SU-DHL-6 (cell line): ENCODE results near the gene LEPROT.

Experiments used
- H2AFZ ChIP-seq: fragments of 200-600 bp; sonication (generic); 2 replicates; pipeline ENCODE4 v1.6.1; 2014; ENCODE audit warnings: low read depth, mild to moderate bottlenecking, moderate library complexity, mixed read lengths, antibody characterized with exemption, low read length; ENCODE audit not compliant: severe bottlenecking
- H3F3A ChIP-seq: fragments of 200-600 bp; shearing (Covaris generic); 2 replicates; pipeline ENCODE4 v1.6.0; 2016; ENCODE audit warnings: antibody characterized with exemption, mild to moderate bottlenecking; ENCODE audit not compliant: insufficient read depth
- H3K27ac ChIP-seq: fragments of 200-600 bp; sonication (generic); 2 replicates; pipeline ENCODE4 v1.5.1; 2016; ENCODE audit warnings: low read depth, mild to moderate bottlenecking, low read length, moderate library complexity, mixed read lengths
- H3K27me3 ChIP-seq: fragments of 200-600 bp; sonication (generic), shearing (Covaris generic); 2 replicates; pipeline ENCODE4 v1.6.0; 2014; ENCODE audit warnings: mild to moderate bottlenecking, low read length
- H3K36me3 ChIP-seq: fragments of 200-600 bp; sonication (generic); 2 replicates; pipeline ENCODE4 v1.6.1; 2014; ENCODE audit warnings: mild to moderate bottlenecking, low read length, mixed read lengths
- H3K4me2 ChIP-seq: fragments of 300-600, 200-600 bp; shearing (Covaris generic), sonication (generic); 2 replicates; pipeline ENCODE4 v1.6.0; 2014; ENCODE audit warnings: low read length, low read depth, mild to moderate bottlenecking; ENCODE audit not compliant: poor library complexity, severe bottlenecking
- H3K4me3 ChIP-seq: fragments of 200-600 bp; sonication (generic); 2 replicates; pipeline ENCODE4 v1.5.1; 2014; ENCODE audit warnings: antibody characterized with exemption, low read length, mild to moderate bottlenecking, mixed read lengths; ENCODE audit not compliant: insufficient read depth, poor library complexity, severe bottlenecking
- H3K79me2 ChIP-seq: fragments of 200-600 bp; sonication (generic); 2 replicates; pipeline ENCODE4 v1.6.1; 2014; ENCODE audit warnings: mild to moderate bottlenecking, low read length, moderate library complexity; ENCODE audit not compliant: insufficient read depth
- H3K9ac ChIP-seq: fragments of 200-600 bp; sonication (generic); 2 replicates; pipeline ENCODE4 v1.7.0; 2014; ENCODE audit warnings: mild to moderate bottlenecking, low read length
- H3K9me2 ChIP-seq: fragments of 200-600 bp; sonication (generic); replicated peaks from 2 replicates; pipeline ENCODE4 v1.6.1; 2014; ENCODE audit warnings: low read length; ENCODE audit not compliant: insufficient read depth
- H3K9me3 ChIP-seq: fragments of 200-600 bp; sonication (generic); 2 replicates; pipeline ENCODE4 v1.6.1; 2014; ENCODE audit warnings: low read length, mixed read lengths; ENCODE audit not compliant: insufficient read depth
- H4K20me1 ChIP-seq: fragments of 200-600 bp; sonication (generic); 2 replicates; pipeline ENCODE4 v1.6.1; 2014; ENCODE audit warnings: low read depth, mild to moderate bottlenecking, antibody characterized with exemption, low read length, moderate library complexity, mixed read lengths
- EZH2phosphoT487 ChIP-seq: fragments of 200-600 bp; sonication (generic), shearing (Covaris generic); conservative IDR thresholded peaks from 2 replicates; pipeline ENCODE4 v1.6.1; 2018; ENCODE audit warnings: mild to moderate bottlenecking, antibody characterized with exemption, low read length, moderate library complexity, mixed read lengths
- TF ChIP-seq, protein P1 (sequence below): fragments of 200-600 bp; sonication (generic); IDR thresholded peaks from one replicate; pipeline ENCODE4 v1.5.1; 2017; ENCODE audit warnings: antibody characterized with exemption, mild to moderate bottlenecking, low read length, moderate library complexity; ENCODE audit not compliant: insufficient read depth, poor library complexity, severe bottlenecking

LEPROT gene

DNA sequence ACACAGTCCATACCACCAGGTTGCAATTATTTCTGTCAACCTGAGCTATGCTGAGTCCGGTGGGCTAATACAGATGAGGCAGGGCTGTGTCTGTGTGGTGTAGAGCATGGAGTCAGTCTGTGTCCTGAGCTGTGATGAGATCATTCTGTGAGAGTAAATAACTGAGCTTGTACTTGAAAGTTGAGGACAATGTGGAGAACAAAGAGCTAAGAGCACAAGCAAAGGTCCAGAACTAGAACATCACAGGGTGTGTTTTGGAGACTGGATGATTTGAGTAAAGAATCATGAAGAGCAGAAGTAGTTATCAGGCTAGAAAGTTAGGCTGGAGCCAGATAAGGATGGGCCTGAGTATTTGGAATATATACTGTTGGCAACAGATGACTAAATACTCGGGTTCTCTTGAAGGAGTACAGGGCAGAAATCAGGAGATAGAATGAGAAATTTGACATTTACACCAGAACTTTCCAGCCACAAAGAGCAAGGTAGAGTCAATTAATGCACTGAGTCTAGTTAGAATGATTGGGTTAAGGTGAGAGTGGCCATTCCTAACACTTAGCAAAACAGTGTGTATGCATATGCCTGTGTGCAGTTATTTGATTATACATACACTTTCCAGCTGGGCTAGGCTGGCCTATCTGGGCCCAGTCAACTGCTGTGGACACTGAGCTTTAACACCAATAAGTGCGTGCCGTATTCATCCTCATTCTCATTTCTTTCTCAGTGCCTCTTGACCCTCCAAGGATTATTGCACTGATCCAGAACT, 48.8 kb downstream of the LEPROT start:
- Histone ChIP-seq H3K27ac (no peak overlapping the region), H3K4me2 (no peak overlapping the region), H3F3A (no peaks in the 10 kb centered on the region), H3K79me2 (no peaks in the 10 kb centered on the region), H3K9me3 (no peaks in the 10 kb centered on the region), H2AFZ (no peak overlapping the region), H3K9me2 (no peaks in the 10 kb centered on the region), H3K9ac (no peak overlapping the region), H3K4me3 (no peak overlapping the region), H3K36me3 (no peaks in the 10 kb centered on the region), H3K27me3 (0 out of 2 replicates have a peak, but pooled peaks cover 3% of the 10 kb centered on the region), H4K20me1 (no peaks in the 10 kb centered on the region)
- TF ChIP-seq, protein P1, sequence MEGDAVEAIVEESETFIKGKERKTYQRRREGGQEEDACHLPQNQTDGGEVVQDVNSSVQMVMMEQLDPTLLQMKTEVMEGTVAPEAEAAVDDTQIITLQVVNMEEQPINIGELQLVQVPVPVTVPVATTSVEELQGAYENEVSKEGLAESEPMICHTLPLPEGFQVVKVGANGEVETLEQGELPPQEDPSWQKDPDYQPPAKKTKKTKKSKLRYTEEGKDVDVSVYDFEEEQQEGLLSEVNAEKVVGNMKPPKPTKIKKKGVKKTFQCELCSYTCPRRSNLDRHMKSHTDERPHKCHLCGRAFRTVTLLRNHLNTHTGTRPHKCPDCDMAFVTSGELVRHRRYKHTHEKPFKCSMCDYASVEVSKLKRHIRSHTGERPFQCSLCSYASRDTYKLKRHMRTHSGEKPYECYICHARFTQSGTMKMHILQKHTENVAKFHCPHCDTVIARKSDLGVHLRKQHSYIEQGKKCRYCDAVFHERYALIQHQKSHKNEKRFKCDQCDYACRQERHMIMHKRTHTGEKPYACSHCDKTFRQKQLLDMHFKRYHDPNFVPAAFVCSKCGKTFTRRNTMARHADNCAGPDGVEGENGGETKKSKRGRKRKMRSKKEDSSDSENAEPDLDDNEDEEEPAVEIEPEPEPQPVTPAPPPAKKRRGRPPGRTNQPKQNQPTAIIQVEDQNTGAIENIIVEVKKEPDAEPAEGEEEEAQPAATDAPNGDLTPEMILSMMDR = no peak
- TF ChIP-seq EZH2phosphoT487 = no peak

DNA sequence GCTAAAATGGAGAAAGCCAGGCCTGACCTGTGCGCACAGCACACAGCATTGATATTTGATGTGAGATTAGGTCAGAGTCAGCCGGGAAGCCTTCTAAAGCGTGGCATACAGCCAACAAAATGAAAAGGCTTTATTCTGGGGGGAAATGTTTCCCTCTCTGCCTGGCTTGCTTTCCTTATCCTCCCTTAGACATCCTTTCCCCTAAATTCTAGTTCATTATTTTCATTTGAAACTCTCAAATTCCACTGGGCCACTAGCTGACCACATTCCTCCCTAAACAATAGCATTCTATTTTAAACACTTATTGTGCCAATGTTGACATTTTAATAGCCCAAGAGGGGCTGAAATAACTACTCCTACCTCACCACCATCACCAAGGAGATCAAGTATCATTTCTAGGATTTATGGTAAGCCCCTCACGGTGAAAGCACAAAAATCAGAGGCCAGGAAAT, 49.4 kb downstream of the LEPROT start:
- no peaks in the 10 kb centered on the region for H3K9me3 ChIP-seq
- H3F3A ChIP-seq = no peaks in the 10 kb centered on the region
- H3K27me3 ChIP-seq = 0 out of 2 replicates have a peak, but pooled peaks cover 3% of the 10 kb centered on the region
- H3K4me3 ChIP-seq = no peak overlapping the region
- H3K4me2 ChIP-seq = no peak overlapping the region
- H3K9me2 ChIP-seq = no peaks in the 10 kb centered on the region
- no peaks in the 10 kb centered on the region for H4K20me1 ChIP-seq
- H3K79me2 ChIP-seq = no peaks in the 10 kb centered on the region
- no peak overlapping the region for H3K27ac ChIP-seq
- H3K36me3 ChIP-seq = no peaks in the 10 kb centered on the region
- no peak overlapping the region for H3K9ac ChIP-seq
- H2AFZ ChIP-seq = no peak overlapping the region
- TF ChIP-seq EZH2phosphoT487 = no peak
- TF ChIP-seq, protein P1 = no peak

DNA sequence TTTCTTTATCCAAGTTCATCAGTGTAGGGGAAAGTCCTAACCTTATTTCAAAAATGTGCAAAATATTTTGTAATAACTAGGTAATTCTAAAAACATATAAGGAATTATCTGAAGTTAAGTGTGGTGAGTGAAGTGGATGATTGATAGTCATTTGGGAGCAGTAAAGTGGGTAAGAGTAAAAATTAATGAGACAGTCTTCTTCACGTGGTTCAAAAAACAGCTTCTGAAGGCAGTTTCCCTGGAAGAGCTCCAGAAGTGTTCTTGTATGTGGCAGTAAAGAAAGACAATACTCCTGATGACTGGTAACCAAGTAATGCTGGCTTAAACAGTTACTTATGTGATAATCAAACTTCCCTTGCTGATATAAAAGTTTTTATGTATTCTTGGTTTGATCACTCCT, 50.3 kb downstream of the LEPROT start:
- Histone ChIP-seq H2AFZ (no peak overlapping the region), H3K9me3 (no peaks in the 10 kb centered on the region), H3K36me3 (no peaks in the 10 kb centered on the region), H3K4me3 (no peak overlapping the region), H3K79me2 (no peaks in the 10 kb centered on the region), H3K9ac (no peak overlapping the region), H3K27me3 (peaks cover 3% of the 10 kb centered on the region; the same call in 1 of the 2 replicates), H3K27ac (no peak overlapping the region), H4K20me1 (no peaks in the 10 kb centered on the region), H3K4me2 (no peak overlapping the region), H3K9me2 (no peaks in the 10 kb centered on the region), H3F3A (no peaks in the 10 kb centered on the region)
- TF ChIP-seq EZH2phosphoT487 = no peak
- TF ChIP-seq, protein P1 = no peak
